NT2/D1 (cell line): ENCODE measurements around the gene SRP19.
"Not testable (repeated sequence)": the region's sequence is repeated elsewhere in the genome, so short reads cannot be mapped to it uniquely, and the experiment has no call there.

Experiments
- DNase-seq: peaks from one replicate; pipeline ENCODE4 v3.0.0-alpha.2; 2011; ENCODE audit warnings: low read depth, low spot score
- H3K27me3 ChIP-seq: 2 replicates; pipeline ENCODE4 v1.6.0; 2011; ENCODE audit warnings: mild to moderate bottlenecking; ENCODE audit not compliant: insufficient read length, insufficient read depth
- H3K36me3 ChIP-seq: 2 replicates; pipeline ENCODE4 v1.6.1; 2011; ENCODE audit warnings: mild to moderate bottlenecking, low read length, mixed read lengths; ENCODE audit not compliant: insufficient read depth, insufficient read length
- H3K4me1 ChIP-seq: 2 replicates; pipeline ENCODE4 v1.5.1; 2011; ENCODE audit not compliant: insufficient read depth, insufficient read length
- H3K4me3 ChIP-seq: 2 replicates; pipeline ENCODE4 v1.5.1; 2011; ENCODE audit warnings: low read depth; ENCODE audit not compliant: insufficient read length
- H3K9ac ChIP-seq: 2 replicates; pipeline ENCODE4 v1.6.0; 2011; ENCODE audit warnings: low read depth; ENCODE audit not compliant: insufficient read length
- H3K9me3 ChIP-seq: 2 replicates; pipeline ENCODE4 v1.5.1; 2011; ENCODE audit warnings: mild to moderate bottlenecking, low read length; ENCODE audit not compliant: insufficient read depth
- SUZ12 ChIP-seq: IDR thresholded peaks from 2 replicates; pipeline ENCODE4 v1.6.1; 2011; ENCODE audit not compliant: insufficient read length, insufficient read depth; ENCODE audit errors: extremely low read depth
- YY1 ChIP-seq: IDR thresholded peaks from 2 replicates; pipeline ENCODE4 v1.6.1; 2011; ENCODE audit not compliant: insufficient read length, insufficient read depth
- ZNF274 ChIP-seq: IDR thresholded peaks from 2 replicates; pipeline ENCODE4 v1.6.1; 2011; ENCODE audit warnings: mild to moderate bottlenecking, low read depth, low read length

SRP19 gene

DNA sequence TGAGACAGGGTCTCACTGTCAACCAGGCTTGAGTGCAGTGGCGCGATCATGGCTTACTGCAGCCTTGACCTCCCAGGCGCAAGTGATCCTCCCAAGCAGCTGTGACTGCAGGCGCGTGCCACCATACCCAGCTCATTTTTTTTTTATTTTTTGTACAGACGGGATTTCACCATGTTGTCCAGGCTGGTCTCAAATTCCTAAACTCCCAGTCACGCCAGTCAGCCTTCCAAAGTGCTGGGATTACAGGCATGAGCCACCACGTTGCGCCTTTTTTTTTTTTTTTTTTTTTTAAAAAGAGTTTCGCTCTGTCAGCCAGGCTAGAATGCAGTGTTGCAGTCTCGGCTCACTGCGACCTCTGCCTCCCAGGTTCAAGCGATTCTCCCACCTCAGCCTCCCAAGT is 27.1 kb upstream of the SRP19 start:
- Histone ChIP-seq H3K4me1 (no peaks in the 10 kb centered on the region), H3K9me3 (no peaks in the 10 kb centered on the region), H3K4me3 (no peak overlapping the region), H3K9ac (no peak overlapping the region), H3K27me3 (no peaks in the 10 kb centered on the region), H3K36me3 (peaks cover 16% of the 10 kb centered on the region)
- TF ChIP-seq ZNF274 = no peak
- no peak for TF ChIP-seq SUZ12
- TF ChIP-seq YY1 = no peak
- no peak for DNase-seq

DNA sequence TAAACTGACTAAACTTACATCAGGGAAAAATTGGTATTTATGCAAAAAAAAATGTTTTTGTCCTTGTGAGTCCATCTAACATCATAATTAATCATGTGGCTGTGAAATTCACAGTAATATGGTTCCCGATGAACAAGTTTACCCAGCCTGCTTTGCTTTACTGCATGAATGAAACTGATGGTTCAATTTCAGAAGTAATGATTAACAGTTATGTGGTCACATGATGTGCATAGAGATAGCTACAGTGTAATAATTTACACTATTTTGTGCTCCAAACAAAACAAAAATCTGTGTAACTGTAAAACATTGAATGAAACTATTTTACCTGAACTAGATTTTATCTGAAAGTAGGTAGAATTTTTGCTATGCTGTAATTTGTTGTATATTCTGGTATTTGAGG is 16.6 kb upstream of the SRP19 start:
- Histone ChIP-seq H3K36me3 (peaks cover 25% of the 10 kb centered on the region), H3K9me3 (no peaks in the 10 kb centered on the region), H3K27me3 (no peaks in the 10 kb centered on the region), H3K4me1 (no peaks in the 10 kb centered on the region), H3K9ac (no peak overlapping the region), H3K4me3 (no peak overlapping the region)
- no peak for DNase-seq
- no peak for TF ChIP-seq YY1
- TF ChIP-seq SUZ12 = no peak
- TF ChIP-seq ZNF274 = no peak

DNA sequence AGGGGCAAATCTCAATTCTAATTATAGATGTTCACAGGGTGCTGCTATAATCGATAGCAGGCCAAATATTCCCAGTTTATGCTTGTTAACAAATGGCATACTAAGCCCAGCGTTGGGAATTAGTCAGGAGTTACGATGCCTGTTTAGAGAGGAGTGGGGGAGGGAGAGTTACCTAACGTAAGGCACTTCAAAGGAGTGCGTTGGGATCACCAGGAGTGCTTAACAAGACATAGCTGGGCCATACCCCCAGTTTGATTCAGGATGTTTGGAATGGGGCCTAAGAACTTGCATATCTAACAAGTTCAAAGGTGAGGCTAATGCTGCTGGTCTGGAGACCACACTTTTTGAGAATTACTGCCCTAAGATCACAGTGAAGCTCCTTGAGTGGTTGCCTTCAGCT is 14.5 kb upstream of the SRP19 start:
- Histone ChIP-seq H3K9me3 (no peaks in the 10 kb centered on the region), H3K36me3 (peaks cover 10% of the 10 kb centered on the region), H3K27me3 (no peaks in the 10 kb centered on the region), H3K4me1 (no peaks in the 10 kb centered on the region), H3K9ac (no peak overlapping the region), H3K4me3 (no peak overlapping the region)
- no peak for DNase-seq
- TF ChIP-seq SUZ12 = no peak
- no peak for TF ChIP-seq YY1
- TF ChIP-seq ZNF274 = no peak

DNA sequence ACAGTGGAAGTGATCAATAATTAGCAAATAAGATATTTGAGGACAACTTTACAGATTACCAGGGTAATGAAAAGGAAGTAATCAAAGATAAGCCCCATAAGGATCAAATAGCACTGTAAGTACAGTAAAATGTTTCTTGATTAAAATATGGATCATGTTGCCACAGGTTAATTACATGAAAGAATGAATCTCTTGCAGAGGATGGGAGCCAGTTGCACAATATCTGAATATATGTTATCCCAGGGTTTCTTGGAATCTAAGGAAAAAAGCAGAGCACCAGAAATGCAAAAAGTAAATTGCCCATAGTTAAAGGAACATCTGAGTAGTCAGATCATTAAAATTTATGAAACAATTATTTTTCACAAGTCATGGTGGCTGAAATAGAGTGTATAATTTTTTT is 13.8 kb upstream of the SRP19 start:
- DNase-seq = no peak
- Histone ChIP-seq H3K27me3 (no peaks in the 10 kb centered on the region), H3K36me3 (peaks cover 3% of the 10 kb centered on the region), H3K9me3 (no peaks in the 10 kb centered on the region), H3K9ac (no peak overlapping the region), H3K4me3 (no peak overlapping the region), H3K4me1 (no peaks in the 10 kb centered on the region)
- no peak for TF ChIP-seq SUZ12
- TF ChIP-seq ZNF274 = no peak
- TF ChIP-seq YY1 = no peak

DNA sequence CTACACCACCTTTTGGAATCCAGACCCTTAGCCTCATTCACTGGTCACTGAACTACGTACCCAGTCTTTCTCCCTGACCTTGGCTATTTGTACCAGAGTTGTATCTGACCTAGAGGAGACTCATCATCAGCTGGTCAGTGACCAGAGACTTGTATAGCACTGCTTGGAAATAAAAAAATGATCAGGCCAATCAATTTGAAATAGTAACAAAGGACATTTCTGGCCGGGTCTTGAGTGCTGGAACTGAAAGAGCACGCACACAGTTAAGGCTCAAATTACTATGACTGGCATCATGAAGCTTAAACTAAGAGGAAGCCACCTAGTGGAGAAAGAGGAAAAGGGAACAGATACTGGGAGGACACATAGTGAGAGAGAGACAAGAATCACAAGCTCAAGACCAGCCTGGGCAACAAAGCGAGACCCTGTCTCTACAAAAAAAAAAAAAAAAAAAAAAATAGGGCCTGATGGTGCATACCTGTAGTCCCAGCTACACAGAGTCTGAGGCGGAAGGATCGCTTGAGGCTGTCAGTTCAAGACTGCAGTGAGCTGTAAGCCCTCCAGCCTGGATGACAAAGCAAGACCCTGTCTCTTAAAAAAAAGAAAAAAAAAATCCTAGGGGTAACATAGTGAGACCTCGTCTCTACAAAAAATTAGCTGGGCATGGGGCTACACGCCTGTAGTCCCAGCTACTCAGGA is 12.8 kb upstream of the SRP19 start:
- Histone ChIP-seq H3K9me3 (no peaks in the 10 kb centered on the region), H3K27me3 (no peaks in the 10 kb centered on the region), H3K36me3 (no peaks in the 10 kb centered on the region), H3K9ac (no peak overlapping the region), H3K4me3 (no peak overlapping the region), H3K4me1 (no peaks in the 10 kb centered on the region)
- peak; percentile 32 for DNase-seq
- TF ChIP-seq YY1 = no peak
- no peak for TF ChIP-seq SUZ12

DNA sequence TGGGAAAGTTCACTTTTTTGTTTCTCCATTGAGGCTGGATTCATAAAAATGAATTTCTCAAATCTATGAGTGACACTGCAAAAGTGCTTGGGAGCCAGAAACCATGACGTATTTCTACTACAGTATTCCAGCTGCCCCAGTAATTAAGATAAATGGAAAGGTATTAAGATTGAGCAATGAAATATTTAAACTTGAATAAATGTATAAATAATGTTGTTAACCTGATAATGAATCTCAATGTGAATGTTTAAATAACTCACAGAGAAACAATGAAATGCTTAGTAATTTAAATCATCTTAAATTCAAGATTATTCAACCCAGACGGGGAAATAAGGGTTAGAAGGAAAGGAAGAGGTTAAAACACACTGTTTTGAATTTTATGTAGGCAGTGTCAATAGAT is 11.2 kb upstream of the SRP19 start:
- no peaks in the 10 kb centered on the region for H3K4me1 ChIP-seq
- no peak overlapping the region for H3K4me3 ChIP-seq
- DNase-seq = no peak
- no peak overlapping the region for H3K9ac ChIP-seq
- H3K36me3 ChIP-seq = no peaks in the 10 kb centered on the region
- no peak for TF ChIP-seq SUZ12
- TF ChIP-seq YY1 = no peak
- TF ChIP-seq ZNF274 = no peak
- H3K27me3 ChIP-seq = no peaks in the 10 kb centered on the region
- no peaks in the 10 kb centered on the region for H3K9me3 ChIP-seq

DNA sequence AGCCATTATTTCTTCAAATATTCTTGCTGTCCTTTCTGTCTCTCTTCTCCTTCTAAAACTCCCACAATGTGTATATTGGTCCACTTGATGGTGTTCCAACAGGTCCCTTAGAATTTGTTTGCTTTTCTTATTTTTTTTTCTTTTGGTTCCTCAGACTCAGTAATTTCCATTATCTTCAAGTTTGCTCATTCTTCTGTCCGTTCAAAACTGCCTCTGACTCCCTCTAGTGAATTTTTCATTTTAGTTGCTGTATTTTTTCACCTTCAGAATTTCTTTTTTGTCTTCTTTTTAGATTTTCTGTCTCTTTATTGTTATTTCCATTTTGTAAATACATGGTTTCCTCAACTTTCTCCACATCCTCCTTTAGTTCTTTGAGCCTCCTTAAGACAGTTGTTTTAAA is 6.4 kb upstream of the SRP19 start:
- Histone ChIP-seq H3K4me3 (no peak overlapping the region), H3K9ac (no peak overlapping the region), H3K36me3 (no peaks in the 10 kb centered on the region), H3K9me3 (no peaks in the 10 kb centered on the region), H3K4me1 (no peaks in the 10 kb centered on the region), H3K27me3 (no peaks in the 10 kb centered on the region)
- no peak for DNase-seq
- no peak for TF ChIP-seq YY1
- no peak for TF ChIP-seq ZNF274
- no peak for TF ChIP-seq SUZ12

DNA sequence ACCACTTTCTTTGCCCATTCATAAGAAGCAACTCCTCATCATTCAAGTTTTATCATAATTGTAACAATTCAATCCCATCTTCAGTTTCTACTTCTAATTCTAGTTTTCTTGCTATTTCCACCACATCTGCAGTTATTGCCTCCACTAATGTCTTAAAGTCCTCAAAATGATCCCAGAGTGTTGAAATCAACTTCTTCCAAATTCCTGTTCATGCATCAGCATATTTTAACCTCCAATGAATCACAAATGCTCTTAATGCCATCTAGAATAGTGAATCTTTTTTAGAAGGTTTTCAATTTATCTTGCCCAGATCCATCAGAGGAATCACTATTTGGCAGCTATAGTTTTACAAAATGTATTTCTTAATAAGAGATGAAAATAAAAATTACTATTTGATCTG is 3.2 kb upstream of the SRP19 start:
- no peaks in the 10 kb centered on the region for H3K9me3 ChIP-seq
- H3K36me3 ChIP-seq = peaks cover 10% of the 10 kb centered on the region
- no peak overlapping the region for H3K9ac ChIP-seq
- no peak overlapping the region for H3K4me3 ChIP-seq
- DNase-seq = no peak
- H3K27me3 ChIP-seq = no peaks in the 10 kb centered on the region
- H3K4me1 ChIP-seq = peaks cover 3% of the 10 kb centered on the region
- TF ChIP-seq YY1 (no peak), SUZ12 (no peak), ZNF274 (no peak)

DNA sequence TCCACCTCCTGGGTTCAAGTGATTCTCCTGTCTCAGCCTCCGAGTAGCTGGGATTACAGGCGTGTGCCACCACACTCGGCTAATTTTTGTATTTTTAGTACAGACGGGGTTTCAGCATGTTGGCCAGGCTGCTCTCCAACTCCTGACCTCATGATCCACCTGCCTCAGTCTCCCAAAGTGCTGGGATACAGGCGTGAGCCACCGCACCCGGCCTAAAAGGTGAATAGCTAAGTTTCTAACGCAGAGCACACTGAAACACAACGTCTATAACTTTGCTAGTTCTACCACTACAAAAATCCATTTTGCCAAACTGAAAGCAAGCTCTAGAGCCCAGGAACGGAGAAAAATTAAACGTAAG is 537 bp upstream of the SRP19 start:
- Histone ChIP-seq H3K36me3 (peaks cover 33% of the 10 kb centered on the region), H3K9ac (peak overlapping the region; percentile 95), H3K4me3 (peak overlapping the region; percentile 96)
- not testable (repeated sequence) for H3K9me3 ChIP-seq, DNase-seq, H3K27me3 ChIP-seq, H3K4me1 ChIP-seq
